ENCODE measurements around the gene SLC15A2.

DNA sequence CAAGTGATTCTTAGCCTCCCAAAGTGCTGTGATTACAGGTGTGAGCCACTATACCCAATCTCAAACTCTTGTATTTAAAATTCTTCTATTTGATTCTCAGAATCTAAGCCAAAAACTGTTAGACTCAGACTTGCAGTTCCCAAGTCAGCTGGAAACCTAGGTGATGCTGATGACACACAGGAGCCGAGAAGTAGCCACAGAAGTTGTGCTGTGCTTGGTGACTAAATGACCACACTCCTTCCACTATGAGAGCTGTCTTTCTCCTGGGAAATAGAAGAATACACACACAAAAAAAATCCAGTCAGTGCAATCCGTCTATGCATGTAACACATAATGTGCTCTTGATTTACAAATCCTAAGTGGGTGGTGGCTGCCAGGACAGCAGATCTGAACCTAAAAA is 93.9 kb downstream of the SLC15A2 start:
- TF ChIP-seq POLR2A (IDR thresholded peaks at IDR 0.05) (no peak), EP300 (IDR thresholded peaks at IDR 0.05) (no peak)

Measured in ovary (tissue), 1 donor.